GM19438 (cell line): Measurements from ENCODE around the gene LHFPL6.

Source experiments
- ATAC-seq: cut with Tn5 transposase; IDR thresholded peaks from one replicate; pipeline ENCODE4 v1.9.1; 2021; ENCODE audit warnings: low read depth; ENCODE audit not compliant: unreplicated experiment

LHFPL6 gene

GRCh38 chr13:39322836-39323585 lies 280.0 kb downstream of the LHFPL6 start:
- no peak for ATAC-seq

- no peak for ATAC-seq
These were observed 281.4 kb downstream of the LHFPL6 start for GRCh38 chr13:39321574-39321973.

GRCh38 chr13:39318161-39318560 lies 284.8 kb downstream of the LHFPL6 start:
- ATAC-seq, result no peak

GRCh38 chr13:39317291-39317690 lies 285.7 kb downstream of the LHFPL6 start:
- no peak for ATAC-seq

GRCh38 chr13:39315796-39316195 lies 287.2 kb downstream of the LHFPL6 start:
- no peak for ATAC-seq

GRCh38 chr13:39313721-39314120 lies 289.3 kb downstream of the LHFPL6 start:
- no peak for ATAC-seq

- no peak for ATAC-seq
These were observed 290.4 kb downstream of the LHFPL6 start for GRCh38 chr13:39312596-39312995.

- no peak for ATAC-seq
These were observed 291.4 kb downstream of the LHFPL6 start for GRCh38 chr13:39311619-39312018.

- no peak for ATAC-seq
These were observed 292.0 kb downstream of the LHFPL6 start for GRCh38 chr13:39310961-39311360.

GRCh38 chr13:39306639-39307589 lies 296.1 kb downstream of the LHFPL6 start:
- ATAC-seq, result peak; percentile 84

- no peak for ATAC-seq
These were observed 300.2 kb downstream of the LHFPL6 start for GRCh38 chr13:39302820-39303219.

GRCh38 chr13:39298951-39299350 lies 304.0 kb downstream of the LHFPL6 start:
- ATAC-seq, result no peak

GRCh38 chr13:39297664-39298171 lies 305.3 kb downstream of the LHFPL6 start:
- no peak for ATAC-seq

- ATAC-seq, result no peak
These were observed 306.0 kb downstream of the LHFPL6 start for GRCh38 chr13:39297023-39297422.

GRCh38 chr13:39296193-39296592 lies 306.8 kb downstream of the LHFPL6 start:
- ATAC-seq, result no peak
